Kidney (tissue), 14 donors: ENCODE measurements around the gene SLC52A3. TPM values are rescaled to one million over a fixed set of nuclear protein-coding genes. Genes with fewer than 3 reads are reported as not detected.

ENCODE experiments used
- DNase-seq, 5 donors: peaks; one replicate each; pipeline ENCODE4 v3.0.0-alpha.2; 2013 to 2020
- FAIRE-seq: peaks from 2 replicates; lab custom pipeline; 2012; peaks lifted over from hg19 to GRCh38; lab: Jason Lieb, UNC
- H3K27ac ChIP-seq, 2 donors: one replicate each; pipeline ENCODE4 v1.7.0; 2013; ENCODE audit warnings: low read depth in 2 of 2, low read length in 2 of 2, inconsistent platforms in 1 of 2
- H3K27me3 ChIP-seq: one replicate; pipeline ENCODE4 v1.7.1; 2013; ENCODE audit warnings: low read length, inconsistent platforms; ENCODE audit not compliant: control insufficient read depth, insufficient read depth
- H3K36me3 ChIP-seq, 3 donors: one replicate each; pipeline versions ENCODE4 v1.7.0 to v1.7.1; 2013; ENCODE audit warnings: low read length in 3 of 3, control low read depth in 1 of 3, inconsistent platforms in 1 of 3; ENCODE audit not compliant: insufficient read depth in 3 of 3, control insufficient read depth in 2 of 3
- H3K4me1 ChIP-seq, 3 donors: one replicate each; pipeline versions ENCODE4 v1.7.0 to v1.7.1; 2013; ENCODE audit warnings: low read length in 3 of 3, inconsistent platforms in 1 of 3, low read depth in 1 of 3; ENCODE audit not compliant: control insufficient read depth in 2 of 3, insufficient read depth in 2 of 3
- H3K4me3 ChIP-seq, 3 donors: one replicate each; pipeline versions ENCODE4 v1.7.0 to v1.8.1; 2013; ENCODE audit warnings: low read length in 3 of 3, control low read depth in 1 of 3, inconsistent platforms in 1 of 3
- H3K9ac ChIP-seq, 3 donors: one replicate each; pipeline versions ENCODE4 v1.7.0 to v1.7.1; 2013; ENCODE audit warnings: low read length in 3 of 3, control low read depth in 1 of 3, inconsistent platforms in 1 of 3
- H3K9me3 ChIP-seq, 3 donors: one replicate each; pipeline versions ENCODE4 v1.7.0 to v1.7.1; 2013; ENCODE audit warnings: low read length in 3 of 3, control low read depth in 1 of 3, inconsistent platforms in 1 of 3; ENCODE audit not compliant: control insufficient read depth in 2 of 3, insufficient read depth in 1 of 3
- CTCF ChIP-seq: IDR thresholded peaks from 3 replicates; pipeline ENCODE4 v1.5.1; 2012; ENCODE audit warnings: mild to moderate bottlenecking, moderate library complexity, borderline replicate concordance; ENCODE audit not compliant: insufficient read depth; ENCODE audit errors: extremely low read depth
- intact Hi-C: fragments of 100-400 bp; cut with DNase I; formaldehyde crosslinking; loops from one replicate; pipeline ENCODE4 v1.11.1; 2022
- polyA plus RNA-seq: library from polyadenylated mRNA; stranded (reverse); fragments of 350-450 nt; fragmentation: Illumina TruSeq; extraction: RNeasy Lipid Tissue Mini Kit (QIAGEN cat#74804); gene quantifications from one replicate; pipeline ENCODE4 v1.2.3, GENCODE V29; 2014; ENCODE audit warnings: low read depth, low replicate concordance; ENCODE audit not compliant: insufficient read depth
- total RNA-seq: library from RNA; stranded (reverse); fragmentation: NEBNext Ultra II Directional; extraction: Animal tissue kit (Norgen Biotek cat#: 25700); gene quantifications from one replicate; pipeline ENCODE4 v1.2.1, GENCODE V29; 2021
- donor health status: control.
- donor health status: control.
- donor health status: control.
- donor health status: control.
- donor health status: control.
- donor health status: DM: yes; HTN: yes; CAD: no.
- donor health status: Normal renal cell carcinoma (clear cell type).

The SLC52A3 gene
- total and polyA plus RNA-seq, 2 donors from 2014 or later, result 10.9 to 11.4 TPM

DNA sequence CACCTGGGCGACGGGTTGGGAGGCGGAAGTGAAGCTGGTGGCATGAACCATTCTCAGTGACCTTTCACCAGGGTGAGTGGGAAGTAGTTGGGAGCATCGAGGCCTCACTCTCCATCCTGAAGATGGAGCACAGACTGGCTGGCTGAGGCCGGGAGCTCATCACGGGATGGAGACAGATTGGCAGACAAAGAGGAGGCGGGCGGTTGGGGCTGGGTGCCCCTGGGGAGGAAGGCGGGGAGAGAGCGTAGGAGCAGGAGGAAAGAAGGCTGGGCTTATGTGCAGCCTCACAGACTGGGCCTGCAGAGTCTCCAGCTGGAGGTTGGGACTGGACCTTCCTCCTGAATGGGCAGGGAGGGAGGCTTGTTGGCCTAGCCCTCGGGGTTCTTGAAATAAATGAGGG is 48.5 kb downstream of the SLC52A3 start:
- no peaks in the 10 kb centered on the region for H3K9me3 ChIP-seq
- no peak overlapping the region for H3K27ac ChIP-seq
- no peaks in the 10 kb centered on the region for H3K36me3 ChIP-seq
- FAIRE-seq (no peak), DNase-seq (no peak)
- H3K27me3 ChIP-seq, result no peaks in the 10 kb centered on the region
- no peak for TF ChIP-seq CTCF
- H3K9ac ChIP-seq, result no peak overlapping the region
- intact Hi-C loops, result no loop called here
- no peak overlapping the region for H3K4me3 ChIP-seq
- no peaks in the 10 kb centered on the region for H3K4me1 ChIP-seq

DNA sequence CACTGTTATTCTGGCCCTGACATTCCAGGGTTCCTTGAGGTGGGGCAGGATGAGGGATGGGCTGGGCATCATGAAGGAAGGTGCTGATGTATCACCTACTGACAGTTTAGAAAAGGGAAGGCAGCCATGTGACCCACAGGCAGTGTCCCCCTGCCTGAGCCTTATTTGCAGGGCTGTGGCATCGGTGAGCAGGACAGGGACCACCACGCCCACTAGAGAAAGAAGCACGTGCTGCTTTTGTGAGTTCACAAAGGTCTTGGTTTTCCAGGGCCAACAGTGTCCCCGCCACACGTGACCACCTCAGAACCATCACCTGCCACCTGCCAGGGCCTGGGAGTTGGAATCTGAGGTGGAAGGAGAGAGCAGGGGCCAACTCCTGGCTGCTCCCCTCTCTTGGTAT is 49.2 kb downstream of the SLC52A3 start:
- Histone ChIP-seq H3K36me3 (no peaks in the 10 kb centered on the region), H3K4me3 (no peak overlapping the region), H3K4me1 (no peaks in the 10 kb centered on the region), H3K27me3 (no peaks in the 10 kb centered on the region), H3K27ac (no peak overlapping the region), H3K9me3 (no peaks in the 10 kb centered on the region), H3K9ac (no peak overlapping the region)
- intact Hi-C loops, result no loop called here
- no peak for FAIRE-seq
- TF ChIP-seq CTCF, result no peak
- DNase-seq, result no peak

- H3K4me1 ChIP-seq, result no peaks in the 10 kb centered on the region
- FAIRE-seq (no peak), DNase-seq (no peak)
- peaks cover 0 to 3% (median 1%) of the 10 kb centered on the region in 3 donors for H3K9me3 ChIP-seq
- H3K27me3 ChIP-seq, result no peaks in the 10 kb centered on the region
- H3K27ac ChIP-seq, result no peak overlapping the region
- intact Hi-C loops, result no loop called here
- no peak overlapping the region for H3K9ac ChIP-seq
- no peak for TF ChIP-seq CTCF
- H3K4me3 ChIP-seq, result no peak overlapping the region
- H3K36me3 ChIP-seq, result no peaks in the 10 kb centered on the region
These were observed 50.5 kb downstream of the SLC52A3 start for GRCh38 chr20:717832-718231.

GRCh38 chr20:717271-717670 is 51.0 kb downstream of the SLC52A3 start:
- no peak for DNase-seq
- H3K27me3 ChIP-seq, result no peaks in the 10 kb centered on the region

More at GRCh38 chr20:717271-717670, 51.0 kb downstream of the SLC52A3 start:
- FAIRE-seq, result no peak
- Histone ChIP-seq H3K36me3 (no peaks in the 10 kb centered on the region), H3K4me3 (no peak overlapping the region), H3K27ac (no peak overlapping the region), H3K9ac (no peak overlapping the region), H3K9me3 (peaks cover 0 to 3% (median 2%) of the 10 kb centered on the region in 3 donors), H3K4me1 (no peaks in the 10 kb centered on the region)
- TF ChIP-seq CTCF, result no peak
- intact Hi-C loops, result no loop called here
